Hematopoietic multipotent progenitor cell treated with erythropoietin and hydrocortisone succinate and interleukin-3 and kit ligand, for 15 days (in vitro differentiated cells): ENCODE results near the gene HDAC5.
"Not testable (repeated sequence)": the region's sequence is repeated elsewhere in the genome, so short reads cannot be mapped to it uniquely, and the experiment has no call there.

Experiments
- DNase-seq: peaks from one replicate; pipeline ENCODE4 v3.0.0-alpha.2; 2015; ENCODE audit warnings: low spot score

HDAC5 gene

DNA sequence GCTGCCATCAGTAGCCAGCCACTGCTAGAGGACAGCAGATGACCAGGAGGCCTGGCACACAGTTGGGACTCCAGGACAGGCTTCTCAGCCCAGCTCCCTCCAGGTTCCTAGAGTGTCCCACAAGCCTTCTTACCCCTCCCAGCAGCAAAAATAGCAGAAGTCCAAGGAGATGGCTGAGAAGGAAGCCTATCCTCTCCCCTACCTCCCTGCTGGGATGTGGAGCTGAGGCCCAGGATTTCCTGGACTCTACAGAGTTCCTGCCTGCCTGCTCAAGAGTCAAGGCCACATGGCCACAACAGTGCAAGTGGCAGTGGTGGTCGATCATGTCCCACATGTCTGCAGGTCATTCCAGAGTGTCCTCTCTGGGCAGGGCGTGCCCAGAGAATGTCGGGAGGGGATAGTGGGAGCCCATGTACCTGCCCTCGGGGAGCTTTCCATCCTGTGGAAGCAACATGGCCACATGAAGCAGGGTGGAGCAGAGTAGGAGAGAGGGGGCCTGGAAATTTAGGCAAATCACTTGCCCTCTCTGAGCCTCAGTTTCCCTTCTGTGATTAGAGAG is 10.6 kb upstream of the HDAC5 start:
- no peak for DNase-seq

DNA sequence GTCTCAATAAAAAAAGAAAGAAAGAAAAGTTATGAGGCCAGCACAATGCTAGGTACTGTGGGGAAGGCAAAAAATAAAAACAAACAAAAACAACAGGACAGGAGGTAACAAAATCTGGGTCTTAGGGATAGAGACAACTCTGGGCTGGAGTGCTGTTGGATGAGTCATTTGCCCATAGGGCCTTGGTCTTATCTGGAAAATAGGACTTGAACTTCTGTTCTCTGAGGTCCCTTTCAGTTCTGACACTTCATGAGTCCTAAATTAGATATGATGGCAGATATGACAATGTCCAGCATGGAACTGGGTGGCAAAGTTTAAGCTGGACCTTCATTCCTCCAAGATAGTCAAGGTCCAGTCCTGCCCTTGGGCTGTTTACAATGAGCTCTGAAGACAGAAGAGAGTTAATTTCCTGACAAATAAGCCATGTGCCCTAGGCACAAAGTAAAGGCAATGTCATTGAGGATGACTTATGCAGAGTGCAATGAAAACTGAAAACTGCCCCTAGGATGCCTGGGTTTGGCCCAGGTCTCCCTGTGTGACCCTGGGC is 8.9 kb upstream of the HDAC5 start:
- DNase-seq: no peak

DNA sequence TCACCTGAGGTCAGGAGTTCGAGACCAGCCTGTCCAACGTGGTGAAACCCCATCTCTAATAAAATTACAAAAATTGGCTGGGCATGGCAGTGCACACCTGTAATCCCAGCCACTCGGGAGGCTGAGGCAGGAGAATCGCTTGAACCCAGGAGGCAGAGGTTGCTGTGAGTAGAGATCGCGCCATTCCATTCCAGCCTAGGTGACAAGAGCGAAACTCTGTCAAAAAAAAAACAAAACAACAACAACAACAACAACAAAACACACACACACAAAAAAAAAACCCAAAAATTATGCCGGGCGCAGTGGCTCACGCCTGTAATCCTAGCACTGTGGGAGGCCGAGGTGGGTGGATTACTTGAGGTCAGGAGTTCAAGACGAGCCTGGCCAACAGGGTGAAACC is 7.9 kb upstream of the HDAC5 start:
- DNase-seq: not testable (repeated sequence)

DNA sequence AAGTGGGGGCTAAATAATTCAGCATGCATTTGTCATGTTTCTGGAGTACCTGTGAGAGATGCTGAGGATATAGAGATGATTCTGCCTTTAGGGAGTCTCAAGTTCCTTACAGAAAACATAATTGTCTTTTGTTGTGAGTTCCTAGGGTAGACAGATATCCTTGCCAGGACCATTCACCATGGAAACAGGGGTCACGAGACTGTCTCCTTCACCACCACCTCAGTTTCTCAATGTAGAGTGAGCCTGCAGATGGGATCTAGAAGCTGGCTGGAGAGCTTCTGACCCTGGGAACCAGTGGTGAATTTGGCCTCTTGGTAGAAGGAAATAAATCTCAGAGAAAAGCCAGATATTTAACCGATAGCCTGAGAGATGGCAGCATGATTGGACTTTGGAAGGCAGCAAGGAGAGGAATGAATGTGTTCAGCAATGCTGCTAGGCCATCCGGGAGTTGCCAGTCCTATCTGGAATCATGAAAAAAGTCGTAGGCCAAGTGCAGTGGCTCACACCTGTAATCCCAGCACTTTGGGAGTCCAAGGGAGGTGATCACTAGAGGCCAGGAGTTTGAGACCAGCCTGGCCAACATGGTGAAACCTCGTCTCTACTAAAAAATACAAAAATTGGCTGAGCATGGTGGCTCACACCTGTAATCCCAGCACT is 7.4 kb upstream of the HDAC5 start:
- no peak for DNase-seq

DNA sequence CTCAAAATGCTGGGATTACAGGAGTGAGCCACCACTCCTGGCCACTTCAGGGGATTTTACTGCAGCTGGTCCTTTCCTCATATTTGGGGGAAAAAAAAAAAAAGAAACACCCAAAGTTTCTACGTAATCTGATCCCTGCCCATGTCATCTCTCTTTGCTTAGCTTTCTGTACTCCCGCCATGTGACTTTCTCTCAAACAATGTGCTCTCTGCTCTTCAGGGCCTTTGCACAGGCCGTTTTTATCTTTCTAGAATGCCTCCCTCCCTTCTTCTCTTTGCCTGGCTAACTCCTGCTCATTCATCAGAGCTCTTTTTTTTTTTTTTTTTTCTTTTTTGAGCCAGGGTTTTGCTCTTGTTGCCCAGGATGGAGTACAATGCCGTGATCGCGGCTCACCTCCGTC is 4.9 kb upstream of the HDAC5 start:
- DNase-seq: no peak

DNA sequence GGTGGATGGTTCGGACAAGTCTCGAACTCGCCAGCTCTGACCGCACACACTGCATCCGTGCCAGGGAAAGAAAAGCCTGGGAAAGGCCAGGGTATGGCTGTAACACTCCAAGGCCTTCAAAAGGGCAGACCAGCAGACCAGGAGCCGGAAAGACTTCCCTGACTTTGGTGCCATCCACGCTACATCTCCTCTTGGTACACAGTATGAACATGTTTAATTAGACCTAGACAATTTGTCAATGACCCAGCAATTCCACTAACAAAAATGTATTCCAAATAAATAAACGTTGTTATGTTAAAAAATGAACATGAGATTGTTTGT is 637 bp upstream of the HDAC5 start:
- DNase-seq: no peak

DNA sequence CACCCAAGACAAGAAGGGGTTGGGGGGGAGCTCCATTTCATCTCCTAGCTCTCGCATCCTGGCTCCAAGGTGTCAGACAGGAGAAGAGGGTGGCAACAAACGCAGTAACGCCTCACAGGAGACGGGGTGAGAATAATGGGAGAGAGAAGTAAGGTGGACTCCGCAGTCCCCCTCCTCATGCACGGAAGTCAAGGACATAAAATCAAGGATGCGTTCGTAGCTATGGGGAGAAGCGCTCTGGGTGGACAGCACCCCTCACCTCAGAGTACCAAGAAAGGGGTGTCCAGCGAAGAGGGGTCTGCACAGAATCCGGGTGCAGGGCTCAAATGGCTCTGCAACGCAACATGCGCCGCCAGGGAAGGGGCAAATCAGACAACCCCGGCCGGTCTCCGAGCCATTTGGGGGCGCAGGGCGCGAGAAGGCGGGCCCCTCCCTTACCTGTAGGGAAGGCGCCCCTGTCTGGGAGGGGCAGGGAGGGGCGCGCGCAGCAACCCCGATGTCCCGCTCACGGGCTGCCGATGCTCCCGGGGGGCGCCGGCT is 555 bp downstream of the HDAC5 start:
- DNase-seq: no peak

DNA sequence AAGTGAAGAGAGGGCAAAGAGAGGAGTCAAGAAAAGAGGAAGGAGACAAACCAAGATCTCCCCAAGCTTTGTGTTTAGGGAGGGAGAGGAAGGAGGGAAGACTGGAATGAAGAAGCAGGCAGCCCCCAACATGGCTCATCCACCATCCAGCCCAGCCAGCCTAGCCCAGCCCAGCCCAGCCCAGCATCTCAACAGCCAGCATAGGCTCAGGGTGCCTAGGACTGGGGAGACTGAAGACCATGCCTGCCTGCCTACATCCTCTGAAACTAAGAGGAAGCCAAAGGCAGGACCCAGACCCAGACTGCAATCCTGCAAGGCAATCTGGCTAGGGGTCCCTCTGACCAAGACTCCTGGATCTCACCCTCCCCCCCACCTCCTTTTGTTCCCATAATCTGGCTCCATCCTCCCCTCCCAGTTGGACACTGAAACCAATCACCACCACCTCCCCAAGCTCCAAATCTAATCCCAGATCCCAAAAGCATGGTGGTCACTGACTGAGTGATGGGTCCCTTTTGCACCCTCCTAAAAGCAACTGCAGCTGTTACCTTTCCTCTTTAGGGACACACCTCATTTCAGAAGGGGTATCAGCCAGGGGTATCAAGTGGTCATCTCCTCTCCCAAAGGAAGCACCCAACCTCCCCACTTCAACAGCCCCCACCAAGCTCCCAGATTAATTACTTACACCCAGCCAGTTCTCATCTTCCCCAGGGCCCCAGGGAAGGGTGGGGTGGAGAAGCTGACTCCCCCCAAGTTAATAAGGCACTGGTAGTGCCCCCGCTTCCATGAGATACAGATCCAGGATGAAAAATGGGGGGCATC is 1.2 kb downstream of the HDAC5 start:
- DNase-seq: no peak

DNA sequence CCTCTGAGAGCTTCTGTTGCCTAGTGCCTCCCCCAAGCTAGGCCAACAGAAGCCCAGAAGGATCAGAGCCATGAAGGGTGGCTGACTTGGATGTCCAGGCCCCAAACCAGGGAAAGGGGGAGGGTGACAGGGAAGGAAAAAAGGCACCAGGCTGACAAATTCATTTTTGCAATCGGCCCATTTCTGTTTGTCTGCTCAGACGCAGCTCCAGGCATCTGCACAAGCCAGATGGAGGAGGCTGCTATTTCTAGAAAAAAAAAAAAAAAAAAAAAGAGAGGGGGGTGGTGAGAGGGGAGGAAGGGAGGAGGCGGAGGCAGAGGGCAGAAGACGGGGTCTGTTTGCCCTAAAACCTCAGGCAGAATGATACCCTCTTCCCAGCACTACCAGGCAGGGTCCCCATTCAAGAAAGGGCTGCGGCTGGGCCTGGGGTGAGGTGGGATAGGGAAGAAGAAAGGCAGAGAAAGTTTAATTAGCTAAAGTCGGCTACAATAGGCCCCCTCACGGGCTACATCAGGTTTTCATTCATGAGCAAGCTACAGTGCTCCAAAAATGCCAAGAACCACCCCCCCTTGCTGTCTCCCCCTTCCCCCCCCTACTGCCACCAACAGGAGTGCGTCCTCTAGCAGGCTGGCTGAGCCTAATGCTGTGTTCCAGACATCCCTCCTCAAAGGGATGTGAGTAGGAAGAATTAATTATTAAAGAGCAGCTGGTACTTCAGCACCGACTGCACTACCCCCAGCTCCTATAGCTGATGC is 2.4 kb downstream of the HDAC5 start:
- no peak for DNase-seq

DNA sequence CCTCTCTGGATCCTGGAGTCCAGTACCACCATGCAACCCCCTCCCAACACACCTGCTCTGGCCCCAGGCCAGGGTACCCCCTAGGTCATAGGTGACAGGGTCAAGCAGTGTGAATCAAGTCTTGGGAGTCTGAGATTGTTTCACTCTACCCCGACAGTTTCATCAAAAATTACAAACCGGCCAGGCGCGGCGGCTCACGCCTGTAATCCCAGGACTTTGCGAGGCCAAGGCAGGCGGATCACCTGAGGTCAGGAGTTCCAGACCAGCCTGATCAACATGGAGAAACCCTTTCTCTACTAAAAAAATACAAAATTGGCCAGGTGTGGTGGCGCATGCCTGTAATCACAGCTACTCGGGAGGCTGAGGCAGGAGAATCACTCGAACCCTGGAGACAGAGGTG is 3.2 kb downstream of the HDAC5 start:
- not testable (repeated sequence) for DNase-seq

DNA sequence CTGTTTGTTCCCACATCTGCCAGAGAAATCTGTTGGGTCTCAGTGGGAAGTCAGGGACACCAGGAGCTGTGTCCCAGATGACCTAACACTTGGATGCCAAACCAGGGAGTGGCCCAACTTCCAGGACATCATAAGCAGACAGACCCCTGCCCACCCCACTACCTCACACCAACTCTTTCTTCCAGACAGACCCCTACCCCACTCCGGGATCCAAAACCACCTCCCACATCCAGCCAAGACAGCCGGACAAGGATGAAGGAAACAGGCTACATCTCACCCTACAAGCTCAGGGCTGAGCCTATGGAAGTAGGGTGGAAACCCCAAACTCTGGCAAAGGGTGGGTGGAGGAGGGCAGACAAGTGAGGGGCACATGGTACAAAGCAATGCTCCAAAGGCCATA is 3.6 kb downstream of the HDAC5 start:
- DNase-seq: no peak

DNA sequence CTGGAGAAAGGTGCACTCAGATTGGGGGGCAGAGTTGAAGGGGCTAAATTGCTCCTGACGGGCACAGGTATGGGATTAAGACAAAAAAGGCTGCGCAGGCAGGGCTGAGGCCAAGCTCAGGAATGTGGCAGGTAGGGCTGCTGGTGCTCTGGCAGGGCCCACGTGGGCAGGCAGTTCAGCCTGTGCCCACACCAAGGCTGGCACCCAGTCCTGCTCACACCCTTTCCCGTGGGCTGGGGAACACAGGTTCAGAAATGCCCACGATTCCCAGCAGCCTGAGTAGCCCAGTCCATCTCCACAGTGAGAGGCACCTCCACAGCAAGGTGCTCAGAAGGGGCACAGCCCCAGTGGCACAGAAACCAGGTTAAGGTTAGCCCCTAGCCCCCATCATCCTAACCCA is 4.4 kb downstream of the HDAC5 start:
- DNase-seq: no peak

DNA sequence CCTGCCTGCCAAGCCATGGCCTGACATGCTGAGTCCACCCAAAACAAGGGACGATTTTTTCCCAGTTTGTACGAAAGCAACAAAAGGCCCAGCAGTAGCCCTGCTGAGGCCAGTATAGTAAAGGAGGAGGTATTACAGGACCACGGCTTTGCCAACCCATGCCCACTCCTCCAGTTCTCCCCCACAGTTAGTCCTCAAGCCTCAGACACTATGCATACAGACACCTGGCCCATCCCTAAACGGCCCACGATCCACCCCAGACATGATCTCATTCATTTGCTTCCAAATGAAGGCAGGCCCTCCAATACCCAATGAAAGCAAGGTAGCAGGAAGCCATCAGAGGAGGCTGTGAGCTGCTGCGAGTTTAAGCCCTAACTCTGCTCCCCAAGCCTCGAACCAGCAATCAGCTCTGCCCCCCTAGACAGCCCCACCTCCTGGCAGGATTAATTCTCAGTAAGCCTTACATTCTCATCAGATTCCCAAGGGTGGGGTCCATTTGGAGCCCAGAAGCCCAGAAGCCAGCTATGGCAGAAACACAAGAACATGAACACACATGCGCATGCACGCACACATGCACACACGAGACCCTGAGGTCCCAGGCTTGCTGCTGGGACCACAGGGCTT is 4.9 kb downstream of the HDAC5 start:
- DNase-seq: no peak

DNA sequence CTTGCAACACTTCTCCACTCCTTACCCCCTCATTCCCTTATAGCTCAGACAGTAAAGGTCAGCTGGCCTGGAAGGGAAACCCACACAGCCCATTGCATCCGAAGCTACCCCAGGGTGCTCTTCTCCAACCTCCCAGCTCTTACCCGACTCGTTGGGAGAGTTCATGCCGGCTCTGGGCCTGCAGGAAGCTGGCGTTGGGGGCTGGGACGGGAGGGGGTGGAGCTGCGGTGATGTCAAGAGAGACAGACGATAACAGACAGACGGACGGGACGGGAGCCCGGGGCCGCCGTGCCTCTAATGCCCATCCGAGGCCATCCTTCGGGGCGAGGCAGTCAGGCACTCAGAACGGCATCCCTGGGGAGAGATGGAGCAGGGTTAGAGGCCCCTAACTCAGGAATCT is 6.1 kb downstream of the HDAC5 start:
- no peak for DNase-seq

DNA sequence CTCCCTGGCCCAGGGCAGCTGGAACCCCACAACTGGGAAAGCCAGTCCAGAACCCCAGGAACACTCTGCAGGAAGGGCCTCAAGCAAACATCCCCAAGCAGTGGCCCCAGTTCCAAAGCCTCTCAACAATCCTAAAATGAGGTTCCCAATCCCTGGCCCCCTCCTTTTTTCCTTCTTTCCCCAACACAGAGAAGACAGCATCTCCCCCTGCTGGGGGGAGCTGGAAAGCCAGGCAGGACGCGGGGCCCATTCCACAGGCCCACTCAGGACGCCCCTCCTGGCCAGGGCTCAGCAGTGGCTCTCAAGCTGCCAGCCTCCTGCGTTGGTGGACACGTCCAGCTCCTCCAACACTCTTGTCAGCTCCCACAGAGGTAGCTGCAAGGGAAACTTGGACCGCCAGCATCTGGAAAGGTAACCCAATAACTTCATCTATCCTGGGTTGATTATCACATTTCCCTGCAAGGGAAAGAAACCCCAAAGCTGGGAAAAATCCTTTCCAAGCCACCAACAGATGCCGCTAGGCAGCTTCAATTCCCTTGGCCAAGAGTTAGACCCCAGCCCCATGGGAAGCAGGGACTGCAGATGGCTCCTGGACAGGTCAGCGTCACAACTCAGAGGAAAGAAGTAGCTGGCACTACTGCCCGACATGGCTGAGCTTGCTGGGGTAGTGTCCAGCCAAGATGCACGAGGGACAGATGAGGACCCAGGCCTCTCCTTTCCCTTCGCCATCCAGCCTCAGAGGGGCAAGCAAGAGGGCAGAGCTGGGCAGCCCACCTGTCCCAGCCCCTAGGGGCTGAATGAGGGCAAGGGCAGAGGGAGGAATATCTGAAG is 7.6 kb downstream of the HDAC5 start:
- DNase-seq: peak; percentile 33

DNA sequence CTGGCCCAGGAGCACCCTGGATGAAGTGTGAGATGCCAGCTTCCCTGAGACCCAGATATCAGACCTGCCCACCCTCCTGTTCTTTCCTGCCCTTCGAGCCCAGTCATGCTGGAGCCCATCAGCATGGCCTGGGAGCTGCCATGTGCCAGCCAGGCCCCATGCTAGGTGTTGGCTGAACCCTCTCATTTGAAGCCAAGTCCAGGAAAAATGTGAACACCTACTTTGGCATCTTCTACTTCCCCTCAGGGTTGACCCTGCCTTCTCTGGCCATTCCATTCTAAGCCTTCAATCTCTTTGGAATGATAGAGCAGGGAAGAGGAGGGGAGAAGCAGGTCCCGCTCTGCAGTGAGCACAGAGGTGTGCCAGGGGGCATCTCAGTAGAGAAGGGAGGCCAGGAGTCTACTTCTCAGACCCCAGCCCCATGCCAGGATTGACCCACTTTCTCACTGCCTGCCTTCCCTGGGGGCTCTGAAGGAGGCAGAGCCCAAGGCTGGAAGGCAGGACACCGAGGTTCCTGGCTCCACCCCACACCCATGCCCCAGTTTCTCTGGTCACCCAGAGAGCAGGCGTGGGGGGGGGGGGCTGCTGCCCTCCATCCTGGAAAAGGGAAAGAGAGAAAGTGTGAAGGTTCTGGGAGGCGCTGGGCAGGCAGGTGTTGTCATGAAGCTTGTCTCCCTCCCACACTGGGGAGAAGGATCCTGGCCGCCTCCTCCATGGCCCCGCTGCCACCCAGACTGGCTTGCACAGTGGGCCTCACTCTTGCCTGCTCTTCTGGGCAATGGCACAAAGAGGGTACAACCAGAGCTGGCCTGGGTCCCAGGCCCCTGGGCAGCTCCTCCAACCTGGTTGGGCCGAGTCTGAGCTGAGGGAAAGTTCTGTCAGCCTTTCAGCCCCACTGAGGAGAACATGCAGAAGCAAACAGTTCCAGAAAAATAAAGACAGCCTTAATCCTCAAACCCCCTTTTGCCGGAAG is 9.3 kb downstream of the HDAC5 start:
- no peak for DNase-seq

DNA sequence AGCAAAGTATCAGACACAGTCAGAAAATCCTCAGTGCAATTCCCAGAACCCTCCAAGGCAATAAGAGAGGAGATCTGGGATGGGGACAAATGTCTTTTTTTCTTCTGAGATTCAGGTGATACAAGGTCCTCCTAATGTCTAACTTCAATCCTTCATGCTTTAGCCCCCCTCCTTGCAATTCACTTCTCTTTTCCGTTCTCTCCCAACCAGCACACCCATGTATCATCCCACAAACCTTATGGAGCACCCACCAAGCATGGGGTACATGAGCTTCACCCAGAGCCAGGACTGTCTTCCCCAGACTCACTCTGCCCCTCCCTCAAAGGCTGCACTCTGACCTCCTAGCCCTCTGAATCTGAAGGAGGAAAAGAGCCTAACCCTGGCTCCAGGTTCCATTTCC is 10.1 kb downstream of the HDAC5 start:
- no peak for DNase-seq

DNA sequence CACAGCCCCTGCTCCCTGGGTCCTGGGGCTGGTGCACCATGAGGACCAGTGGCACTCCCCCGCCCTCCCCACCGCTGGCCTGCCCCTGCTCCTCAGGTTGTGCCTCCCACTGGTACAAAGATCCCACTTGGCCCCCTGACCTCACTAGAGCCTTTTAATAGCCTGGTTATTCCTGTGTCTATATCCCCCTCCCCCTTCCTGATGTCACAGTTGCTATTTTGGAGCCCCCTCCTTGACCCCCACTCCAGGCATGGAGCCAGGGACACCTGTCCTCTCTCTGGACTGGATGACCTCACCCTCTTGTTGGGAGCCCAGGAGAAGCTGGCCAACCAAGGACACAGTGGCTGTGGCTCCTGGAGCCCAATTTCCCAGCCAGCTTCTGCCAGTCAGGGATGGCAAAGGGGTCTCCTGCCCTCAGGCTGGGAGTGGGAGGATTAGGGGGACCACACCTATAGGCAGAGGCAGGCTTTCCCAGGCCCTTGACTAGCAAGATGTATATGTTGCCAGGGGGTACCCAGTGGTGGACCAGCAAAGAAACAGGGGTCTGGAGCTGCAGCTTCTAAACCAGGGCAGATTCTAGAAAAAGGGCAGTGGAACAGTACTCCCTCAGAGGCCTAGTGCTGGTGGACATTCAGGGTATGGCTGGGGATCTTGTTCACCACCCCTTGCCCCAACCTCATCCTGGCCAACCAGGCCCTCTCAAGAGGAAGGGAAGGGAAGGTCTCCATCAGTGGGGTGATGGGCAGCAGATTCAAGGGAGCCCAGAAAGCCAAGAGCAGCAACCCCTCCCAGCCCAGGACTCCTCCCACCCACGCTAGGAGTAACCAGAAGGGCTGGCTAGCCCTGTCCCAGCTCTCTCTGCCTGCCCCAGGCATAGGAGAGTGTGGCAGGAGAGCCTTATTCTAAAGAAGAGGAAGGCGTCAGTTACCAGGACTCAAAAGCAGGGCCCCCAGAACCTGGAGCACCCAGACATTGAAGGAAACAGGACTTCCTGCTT is 10.9 kb downstream of the HDAC5 start:
- no peak for DNase-seq

DNA sequence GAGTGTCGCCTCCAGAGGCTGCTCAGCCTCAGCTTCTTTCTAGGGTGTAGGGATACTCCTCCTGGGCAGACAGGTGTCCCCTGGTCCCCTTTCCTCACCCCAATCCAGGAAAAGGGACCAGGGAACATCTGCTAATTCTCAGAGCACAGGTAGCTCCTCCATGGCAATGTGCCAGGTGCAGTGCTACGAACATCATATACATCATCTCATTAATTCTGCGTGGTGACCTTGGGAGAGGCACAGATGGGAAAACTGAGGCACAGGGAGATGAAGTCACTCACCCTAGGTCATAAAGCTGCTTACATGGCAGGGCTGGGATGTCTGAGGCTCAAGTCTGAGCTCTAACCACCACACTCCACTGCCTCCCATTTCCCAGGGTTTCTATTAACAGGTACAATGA is 11.7 kb downstream of the HDAC5 start:
- no peak for DNase-seq
